Bronchial epithelial cell (primary cell): ENCODE data around the gene ABI3. TPM values are rescaled to one million over a fixed set of nuclear protein-coding genes. Genes with fewer than 3 reads are reported as not detected.

Experiments used
- DNase-seq: peaks from one replicate; pipeline ENCODE4 v3.0.0-alpha.2; 2010; ENCODE audit warnings: low read depth
- FAIRE-seq: peaks from 2 replicates; lab custom pipeline; 2011; peaks lifted over from hg19 to GRCh38; lab: Jason Lieb, UNC
- H3K27me3 ChIP-seq: 2 replicates; pipeline ENCODE4 v1.5.1; 2011; ENCODE audit warnings: low read length; ENCODE audit not compliant: control insufficient read depth, insufficient read depth
- H3K36me3 ChIP-seq: 2 replicates; pipeline ENCODE4 v1.5.1; 2011; ENCODE audit warnings: low read length; ENCODE audit not compliant: control insufficient read depth, insufficient read depth
- H3K4me3 ChIP-seq: 2 replicates; pipeline ENCODE4 v1.5.1; 2011; ENCODE audit warnings: mild to moderate bottlenecking, low read depth, low read length, control low read depth
- CTCF ChIP-seq: IDR thresholded peaks from 2 replicates; pipeline ENCODE4 v1.5.1; 2011; ENCODE audit warnings: mild to moderate bottlenecking, moderate library complexity, low read length, control low read depth, inconsistent platforms; ENCODE audit not compliant: insufficient read depth, severe bottlenecking
- total RNA-seq: library from RNA; depleted of rRNA; stranded (reverse); fragments of >200 nt; gene quantifications from 2 replicates; pipeline ENCODE4 v1.2.1, GENCODE V29; 2014

ABI3 gene
- total RNA-seq, 1 donor from 2014 or later: not detected

DNA sequence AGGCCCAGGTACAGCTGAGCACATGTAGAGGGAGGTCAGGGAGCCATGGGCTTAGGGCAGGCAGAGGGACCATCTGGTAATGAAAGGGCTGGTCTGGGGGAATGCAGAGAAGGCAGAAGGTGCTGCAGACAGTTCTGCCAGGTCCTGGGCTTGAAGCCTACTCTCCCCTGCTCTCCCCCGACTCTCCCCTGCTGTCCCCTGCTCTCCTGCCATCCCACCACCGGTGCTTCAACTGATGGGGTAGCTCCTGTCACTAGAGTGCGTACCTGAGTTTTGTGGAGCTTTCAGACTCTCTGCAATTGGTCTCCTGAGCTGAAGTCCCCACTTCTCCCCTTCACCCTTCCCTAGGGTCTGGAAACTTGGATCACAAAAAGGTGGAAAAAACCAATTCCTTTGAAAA lies 57.4 kb downstream of the ABI3 start:
- no peak overlapping the region for H3K4me3 ChIP-seq
- TF ChIP-seq CTCF: no peak
- H3K36me3 ChIP-seq: no peaks in the 10 kb centered on the region
- FAIRE-seq (no peak), DNase-seq (no peak)
- H3K27me3 ChIP-seq: no peaks in the 10 kb centered on the region

DNA sequence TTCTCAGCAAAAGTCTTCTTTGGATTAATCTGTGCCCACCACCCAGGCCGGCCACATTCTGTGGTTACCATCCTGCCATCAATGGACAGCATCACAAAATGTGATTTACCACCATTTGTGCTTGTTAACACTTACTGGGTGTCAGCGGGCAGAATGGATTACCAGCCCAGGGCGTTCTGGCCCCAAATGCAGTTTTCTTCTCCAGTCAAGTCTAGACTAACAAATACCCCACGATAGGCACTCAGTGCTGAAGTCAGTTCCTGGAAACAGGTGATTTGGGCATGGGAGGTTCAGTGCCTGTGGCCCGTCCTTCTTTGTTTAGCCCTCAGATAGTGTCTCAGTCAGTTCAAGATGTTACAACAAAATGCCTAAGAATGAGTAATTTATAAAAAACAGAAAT lies 58.8 kb downstream of the ABI3 start:
- no peaks in the 10 kb centered on the region for H3K27me3 ChIP-seq
- DNase-seq (no peak), FAIRE-seq (no peak)
- no peak for TF ChIP-seq CTCF
- no peaks in the 10 kb centered on the region for H3K36me3 ChIP-seq
- no peak overlapping the region for H3K4me3 ChIP-seq

Other genes with a start within 250 kb of the ABI3 start
- not detected in 2 replicates for gene GIP, start 242.1 kb upstream of the ABI3 start, total RNA-seq
- gene IGF2BP1, start 213.3 kb upstream of the ABI3 start, total RNA-seq: not detected in 2 replicates
- gene B4GALNT2, start 77.9 kb upstream of the ABI3 start, total RNA-seq: 4.2 and 7.2 TPM in 2 replicates
- gene GNGT2, start 133 bp upstream of the ABI3 start, total RNA-seq: not detected in 2 replicates
- not detected in 2 replicates for gene PHOSPHO1, start 20.1 kb downstream of the ABI3 start, total RNA-seq
- 5.3 and 5.5 TPM in 2 replicates for gene ZNF652, start 151.5 kb downstream of the ABI3 start, total RNA-seq
- gene PHB1, start 204.2 kb downstream of the ABI3 start, total RNA-seq: 152 and 235 TPM in 2 replicates